Thyroid gland (tissue), 4 donors: ENCODE data around the gene ADAM22. TPM values are rescaled to one million over a fixed set of nuclear protein-coding genes. Genes with fewer than 3 reads are reported as not detected.

Experiments
- DNase-seq, 2 donors: peaks; one replicate each; pipeline ENCODE4 v3.0.0-alpha.2; 2019
- H3K27ac ChIP-seq, 3 donors: fragments of 200-600 bp; sonication (generic); 1 replicate in 2 of 3; 2 replicates in 1 of 3; pipeline ENCODE4 v1.5.1; 2016 to 2019; ENCODE audit warnings: mild to moderate bottlenecking in 1 of 3, moderate library complexity in 1 of 3
- H3K27me3 ChIP-seq: fragments of 200-600 bp; sonication (generic); one replicate; pipeline ENCODE4 v1.5.1; 2019
- H3K36me3 ChIP-seq, 2 donors: fragments of 200-600 bp; sonication (generic); one replicate each; pipeline ENCODE4 v1.5.1; 2016 to 2019
- H3K4me1 ChIP-seq, 2 donors: fragments of 200-600 bp; sonication (generic); one replicate each; pipeline ENCODE4 v1.5.1; 2017 to 2019
- H3K4me3 ChIP-seq, 3 donors: fragments of 200-600 bp; sonication (generic); replicated peaks in 1 of 3; 1 replicate in 2 of 3; 2 replicates in 1 of 3; pipeline ENCODE4 v1.5.1; 2016; ENCODE audit warnings: mild to moderate bottlenecking in 1 of 3
- H3K9me3 ChIP-seq: fragments of 200-600 bp; sonication (generic); one replicate; pipeline ENCODE4 v1.5.1; 2017
- CTCF ChIP-seq, 6 experiments: fragments of 200-600 bp in 3 of 6; fragments of 450-650 bp in 3 of 6; sonication (generic) in 3 of 6; IDR thresholded peaks; one replicate each; pipeline ENCODE4 v1.5.1; 2016 to 2019; ENCODE audit warnings: antibody characterized with exemption in 6 of 6, mild to moderate bottlenecking in 2 of 6, inconsistent platforms in 1 of 6, moderate library complexity in 1 of 6
- POLR2A ChIP-seq, 2 donors: fragments of 450-650 bp; IDR thresholded peaks; one replicate each; pipeline ENCODE4 v1.6.1; 2017; ENCODE audit warnings: antibody characterized with exemption in 2 of 2, mild to moderate bottlenecking in 2 of 2, moderate library complexity in 1 of 2
- WGBS, 2 donors: methylation state at CpG; one replicate each; pipeline ENCODE4 v1.1.5; 2017; 5-methylcytosine and 5-hydroxymethylcytosine counted together
- intact Hi-C: fragments of 100-400 bp; cut with DNase I; formaldehyde crosslinking; loops from one replicate; pipeline ENCODE4 v1.15.1; 2023
- total RNA-seq, 4 donors: library from RNA; depleted of rRNA; stranded (reverse); fragments of >200 nt; gene quantifications; one replicate each; pipeline ENCODE4 v1.2.3, GENCODE V29; 2016

ADAM22 gene
- total RNA-seq, 4 donors from 2014 or later, result 13.0 to 25.0 (median 17.1) TPM

GRCh38 chr7:88046839-88047573 lies 113.0 kb downstream of the ADAM22 start:
- 96 to 97% methylated on average over 1 of the region's 1 CpG for WGBS, 2 donors
- H3K4me1 ChIP-seq, result no peaks in the 10 kb centered on the region
- no peak overlapping the region for H3K27ac ChIP-seq
- no peaks in the 10 kb centered on the region for H3K27me3 ChIP-seq
- no peak overlapping the region for H3K4me3 ChIP-seq
- H3K36me3 ChIP-seq, result no peaks in the 10 kb centered on the region
- intact Hi-C loops, result no loop called here
- H3K9me3 ChIP-seq, result no peaks in the 10 kb centered on the region
- no peak for TF ChIP-seq CTCF (IDR thresholded peaks at IDR 0.05)
- no peak for TF ChIP-seq POLR2A (IDR thresholded peaks at IDR 0.05)
- no peak for DNase-seq

- Histone ChIP-seq H3K36me3 (no peaks in the 10 kb centered on the region), H3K9me3 (no peaks in the 10 kb centered on the region), H3K27me3 (no peaks in the 10 kb centered on the region), H3K4me3 (no peak overlapping the region), H3K27ac (no peak overlapping the region), H3K4me1 (no peaks in the 10 kb centered on the region)
- DNase-seq, result no peak
- intact Hi-C loops, result no loop called here
- 76 to 87% methylated on average over 1 of the region's 1 CpG for WGBS, 2 donors
- TF ChIP-seq CTCF (IDR thresholded peaks at IDR 0.05), result no peak
- no peak for TF ChIP-seq POLR2A (IDR thresholded peaks at IDR 0.05)
These were observed 123.6 kb downstream of the ADAM22 start for GRCh38 chr7:88057655-88058054.

- no peaks in the 10 kb centered on the region for H3K27me3 ChIP-seq
- H3K27ac ChIP-seq, result no peak overlapping the region
- H3K4me3 ChIP-seq, result no peak overlapping the region
- H3K9me3 ChIP-seq, result no peaks in the 10 kb centered on the region
- intact Hi-C loops, result no loop called here
- H3K4me1 ChIP-seq, result no peaks in the 10 kb centered on the region
- no peaks in the 10 kb centered on the region for H3K36me3 ChIP-seq
- no peak for DNase-seq
- TF ChIP-seq CTCF (IDR thresholded peaks at IDR 0.05) (no peak), POLR2A (IDR thresholded peaks at IDR 0.05) (no peak)
These were observed 128.2 kb downstream of the ADAM22 start for GRCh38 chr7:88062238-88062637.

- no peak for DNase-seq
- WGBS, 2 donors, result 95 to 100% methylated on average over 1 of the region's 1 CpG
- Histone ChIP-seq H3K4me1 (no peaks in the 10 kb centered on the region), H3K4me3 (no peak overlapping the region), H3K27ac (no peak overlapping the region), H3K9me3 (no peaks in the 10 kb centered on the region), H3K27me3 (no peaks in the 10 kb centered on the region), H3K36me3 (no peaks in the 10 kb centered on the region)
- intact Hi-C loops, result no loop called here
- no peak for TF ChIP-seq CTCF (IDR thresholded peaks at IDR 0.05)
- no peak for TF ChIP-seq POLR2A (IDR thresholded peaks at IDR 0.05)
These were observed 135.0 kb downstream of the ADAM22 start for GRCh38 chr7:88069093-88069492.

GRCh38 chr7:88071994-88072714 lies 138.1 kb downstream of the ADAM22 start:
- Histone ChIP-seq H3K4me3 (no peak overlapping the region), H3K4me1 (no peaks in the 10 kb centered on the region), H3K27me3 (no peaks in the 10 kb centered on the region), H3K27ac (no peak overlapping the region), H3K36me3 (no peaks in the 10 kb centered on the region), H3K9me3 (no peaks in the 10 kb centered on the region)
- DNase-seq, result no peak
- no peak for TF ChIP-seq CTCF (IDR thresholded peaks at IDR 0.05)
- 53 to 72% methylated on average over 3 of the region's 3 CpGs for WGBS, 2 donors
- intact Hi-C loops, result no loop called here
